HG03558 (cell line): Measurements from ENCODE around the gene ZBTB17.
"Not testable (repeated sequence)": the region's sequence is repeated elsewhere in the genome, so short reads cannot be mapped to it uniquely, and the experiment has no call there.

Experiments used
- ATAC-seq: cut with Tn5 transposase; IDR thresholded peaks from one replicate; pipeline ENCODE4 v1.9.1; 2021; ENCODE audit warnings: moderate number of reproducible peaks; ENCODE audit not compliant: unreplicated experiment; ENCODE audit errors: extremely low read depth

The ZBTB17 gene

GRCh38 chr1:16012590-16013219 is 36.8 kb upstream of the ZBTB17 start:
- ATAC-seq: no peak

- ATAC-seq: no peak
Observed at GRCh38 chr1:16011936-16012589, 36.2 kb upstream of the ZBTB17 start.

GRCh38 chr1:16010837-16011236 is 34.9 kb upstream of the ZBTB17 start:
- ATAC-seq: no peak

- ATAC-seq: no peak
Observed at GRCh38 chr1:16009678-16010077, 33.8 kb upstream of the ZBTB17 start.

- ATAC-seq: no peak
Observed at GRCh38 chr1:16009030-16009460, 33.1 kb upstream of the ZBTB17 start.

- ATAC-seq: no peak
Observed at GRCh38 chr1:16007671-16008341, 31.9 kb upstream of the ZBTB17 start.

GRCh38 chr1:16006552-16007485 is 30.9 kb upstream of the ZBTB17 start:
- ATAC-seq: no peak

- ATAC-seq: no peak
Observed at GRCh38 chr1:16006010-16006409, 30.1 kb upstream of the ZBTB17 start.

- no peak for ATAC-seq
Observed at GRCh38 chr1:16005597-16005996, 29.7 kb upstream of the ZBTB17 start.

GRCh38 chr1:16001274-16001673 is 25.4 kb upstream of the ZBTB17 start:
- ATAC-seq: not testable (repeated sequence)

GRCh38 chr1:15998929-15999328 is 23.0 kb upstream of the ZBTB17 start:
- ATAC-seq: no peak

GRCh38 chr1:15997637-15998280 is 21.9 kb upstream of the ZBTB17 start:
- no peak for ATAC-seq

GRCh38 chr1:15997076-15997585 is 21.2 kb upstream of the ZBTB17 start:
- no peak for ATAC-seq

- no peak for ATAC-seq
Observed at GRCh38 chr1:15994590-15995351, 18.9 kb upstream of the ZBTB17 start.

- ATAC-seq: no peak
Observed at GRCh38 chr1:15994081-15994480, 18.2 kb upstream of the ZBTB17 start.

- ATAC-seq: no peak
Observed at GRCh38 chr1:15993666-15994065, 17.8 kb upstream of the ZBTB17 start.

- no peak for ATAC-seq
Observed at GRCh38 chr1:15992582-15993500, 16.9 kb upstream of the ZBTB17 start.

- ATAC-seq: no peak
Observed at GRCh38 chr1:15992187-15992553, 16.3 kb upstream of the ZBTB17 start.
